Kidney epithelial cell (primary cell): Measurements from ENCODE around the gene ILF3. TPM values are rescaled to one million over a fixed set of nuclear protein-coding genes. Genes with fewer than 3 reads are reported as not detected.

Experiments
- DNase-seq: peaks from one replicate; pipeline ENCODE4 v3.0.0-alpha.2; 2010; ENCODE audit warnings: low read depth
- H3K27me3 ChIP-seq: 2 replicates; pipeline ENCODE4 v1.6.0; 2011; ENCODE audit warnings: low read length; ENCODE audit not compliant: control insufficient read depth, insufficient read depth
- H3K36me3 ChIP-seq: 2 replicates; pipeline ENCODE4 v1.5.1; 2011; ENCODE audit warnings: low read length; ENCODE audit not compliant: control insufficient read depth, insufficient read depth
- H3K4me3 ChIP-seq: 2 replicates; pipeline ENCODE4 v1.5.1; 2011; ENCODE audit warnings: low read depth, mild to moderate bottlenecking, control low read depth, low read length
- total RNA-seq: library from RNA; depleted of rRNA; stranded (reverse); fragments of >200 nt; gene quantifications from 2 replicates; pipeline ENCODE4 v1.2.3, GENCODE V29; 2015
- TF ChIP-seq, protein P1 (sequence below): IDR thresholded peaks from 2 replicates; pipeline ENCODE4 v1.5.1; 2011; ENCODE audit warnings: mild to moderate bottlenecking, moderate library complexity, low read length, control low read depth, inconsistent platforms; ENCODE audit not compliant: insufficient read depth, poor library complexity, severe bottlenecking

The ILF3 gene
- total RNA-seq, 1 donor from 2014 or later, result 160 TPM

DNA sequence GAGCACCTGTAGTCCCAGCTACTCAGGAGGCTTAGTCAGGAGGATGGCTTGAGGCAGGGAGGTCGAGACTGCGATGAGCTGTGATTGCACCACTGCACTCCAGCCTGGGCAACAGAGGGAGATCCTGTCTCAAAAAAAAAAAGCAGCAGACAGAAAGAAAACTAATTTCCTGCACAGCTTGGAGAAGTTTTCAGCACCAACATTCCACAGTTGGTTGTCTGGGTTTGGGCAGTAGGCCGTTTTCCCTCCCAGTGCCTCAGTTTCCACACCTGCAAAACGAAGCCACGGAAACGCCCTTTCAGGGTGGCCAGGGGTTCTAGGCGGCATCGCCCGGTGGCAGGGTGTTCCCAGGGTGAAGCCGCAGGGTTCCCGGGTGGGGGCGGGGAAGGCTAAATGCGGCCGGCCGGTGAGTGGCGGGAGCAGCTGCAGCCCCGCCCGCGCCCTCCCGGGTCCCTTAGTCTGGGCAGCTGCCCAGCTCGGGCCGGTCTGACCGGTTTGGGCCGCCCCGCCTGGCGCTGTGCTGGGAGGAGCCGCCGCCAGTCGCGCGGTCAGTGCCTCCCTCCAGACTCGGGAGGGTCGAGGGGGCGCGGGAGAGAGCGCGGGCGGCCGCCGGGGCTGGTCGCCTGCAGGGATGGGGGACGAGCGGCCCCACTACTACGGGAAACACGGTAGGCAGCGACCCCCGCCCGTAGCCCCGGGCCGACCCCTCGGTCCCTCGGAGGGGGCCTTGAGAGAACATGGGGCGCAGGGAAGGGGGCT lies 29.0 kb upstream of the ILF3 start, which contains the start of gene SLC44A2:
TSS of gene SLC44A2 (plus strand) at position 551 of the 759 bp plus-strand sequence. CDS start at position 632, 81 bp downstream.
- Histone ChIP-seq H3K36me3 (no peaks in the 10 kb centered on the region), H3K27me3 (no peaks in the 10 kb centered on the region), H3K4me3 (peak within 1 kb of the TSS; percentile 65)
- no peak for DNase-seq
- TF ChIP-seq, protein P1, sequence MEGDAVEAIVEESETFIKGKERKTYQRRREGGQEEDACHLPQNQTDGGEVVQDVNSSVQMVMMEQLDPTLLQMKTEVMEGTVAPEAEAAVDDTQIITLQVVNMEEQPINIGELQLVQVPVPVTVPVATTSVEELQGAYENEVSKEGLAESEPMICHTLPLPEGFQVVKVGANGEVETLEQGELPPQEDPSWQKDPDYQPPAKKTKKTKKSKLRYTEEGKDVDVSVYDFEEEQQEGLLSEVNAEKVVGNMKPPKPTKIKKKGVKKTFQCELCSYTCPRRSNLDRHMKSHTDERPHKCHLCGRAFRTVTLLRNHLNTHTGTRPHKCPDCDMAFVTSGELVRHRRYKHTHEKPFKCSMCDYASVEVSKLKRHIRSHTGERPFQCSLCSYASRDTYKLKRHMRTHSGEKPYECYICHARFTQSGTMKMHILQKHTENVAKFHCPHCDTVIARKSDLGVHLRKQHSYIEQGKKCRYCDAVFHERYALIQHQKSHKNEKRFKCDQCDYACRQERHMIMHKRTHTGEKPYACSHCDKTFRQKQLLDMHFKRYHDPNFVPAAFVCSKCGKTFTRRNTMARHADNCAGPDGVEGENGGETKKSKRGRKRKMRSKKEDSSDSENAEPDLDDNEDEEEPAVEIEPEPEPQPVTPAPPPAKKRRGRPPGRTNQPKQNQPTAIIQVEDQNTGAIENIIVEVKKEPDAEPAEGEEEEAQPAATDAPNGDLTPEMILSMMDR, result no peak

DNA sequence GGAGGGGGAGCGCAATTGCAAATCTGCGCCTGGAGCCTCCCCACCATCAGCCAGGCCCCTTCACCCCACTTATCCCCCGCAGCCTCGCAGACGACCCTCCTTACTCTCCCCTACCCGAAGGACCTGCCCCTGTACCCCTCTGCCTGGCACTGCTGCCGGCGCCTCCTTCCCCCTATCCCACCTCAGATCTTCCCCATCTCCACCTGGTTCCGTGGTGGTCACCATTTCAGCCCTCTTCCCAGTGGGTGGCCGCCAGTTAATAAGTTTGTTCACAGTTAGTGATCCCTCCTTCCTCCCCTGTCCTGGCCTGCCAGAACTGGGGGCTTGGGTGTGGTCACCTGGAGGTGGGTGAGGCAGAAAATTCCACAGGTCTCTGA lies 28.4 kb upstream of the ILF3 start:
- no peak for DNase-seq
- no peaks in the 10 kb centered on the region for H3K36me3 ChIP-seq
- no peaks in the 10 kb centered on the region for H3K27me3 ChIP-seq
- H3K4me3 ChIP-seq, result peak overlapping the region; percentile 65
- TF ChIP-seq, protein P1, result no peak

DNA sequence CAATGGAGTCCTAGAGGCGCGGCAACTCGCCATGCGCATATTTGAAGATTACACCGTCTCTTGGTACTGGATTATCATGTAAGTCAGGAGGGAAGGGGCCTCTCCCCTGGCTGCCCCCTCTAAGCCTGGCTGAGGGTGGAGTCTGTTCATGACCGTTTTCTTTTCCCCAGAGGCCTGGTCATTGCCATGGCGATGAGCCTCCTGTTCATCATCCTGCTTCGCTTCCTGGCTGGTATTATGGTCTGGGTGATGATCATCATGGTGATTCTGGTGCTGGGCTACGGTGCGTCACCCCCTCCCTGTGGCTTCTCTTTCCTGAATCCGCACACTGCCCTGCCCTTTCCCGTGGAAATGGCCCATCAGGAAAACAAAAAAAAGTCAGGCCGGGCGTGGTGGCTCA lies 22.3 kb upstream of the ILF3 start:
- TF ChIP-seq, protein P1, result no peak
- DNase-seq, result no peak
- Histone ChIP-seq H3K36me3 (peaks cover 4% of the 10 kb centered on the region), H3K27me3 (no peaks in the 10 kb centered on the region), H3K4me3 (no peak overlapping the region)

DNA sequence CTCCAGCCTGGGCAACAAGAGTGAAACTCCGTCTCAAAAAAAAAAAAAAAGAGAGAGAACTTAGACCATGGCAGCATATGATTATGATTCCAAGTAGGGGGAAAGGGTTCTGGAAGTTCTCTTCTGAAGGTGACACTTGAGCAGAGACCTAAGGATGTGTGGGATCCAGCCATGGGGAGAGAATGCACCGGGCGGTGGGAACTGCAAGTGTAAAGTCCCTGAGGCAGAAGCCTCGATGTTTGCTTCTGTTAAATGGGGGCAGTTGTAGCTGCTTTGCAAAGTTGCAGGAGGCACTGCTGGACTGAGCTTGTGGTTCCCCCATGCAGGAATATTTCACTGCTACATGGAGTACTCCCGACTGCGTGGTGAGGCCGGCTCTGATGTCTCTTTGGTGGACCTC lies 19.7 kb upstream of the ILF3 start:
- H3K27me3 ChIP-seq, result no peaks in the 10 kb centered on the region
- peaks cover 4% of the 10 kb centered on the region for H3K36me3 ChIP-seq
- no peak for DNase-seq
- TF ChIP-seq, protein P1, result no peak
- no peak overlapping the region for H3K4me3 ChIP-seq

DNA sequence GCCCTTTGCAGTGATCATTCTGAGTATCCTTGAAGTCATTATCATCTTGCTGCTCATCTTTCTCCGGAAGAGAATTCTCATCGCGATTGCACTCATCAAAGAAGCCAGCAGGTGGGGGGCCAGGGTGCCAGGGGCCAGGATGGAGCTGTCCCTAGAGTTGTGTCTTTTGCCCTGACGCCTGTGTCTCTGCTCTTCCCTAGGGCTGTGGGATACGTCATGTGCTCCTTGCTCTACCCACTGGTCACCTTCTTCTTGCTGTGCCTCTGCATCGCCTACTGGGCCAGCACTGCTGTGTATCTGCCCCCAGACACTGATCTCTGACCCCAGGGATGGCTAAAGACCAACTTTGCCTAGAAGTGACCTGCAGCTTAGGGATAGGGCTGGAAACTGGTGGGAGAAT lies 19.2 kb upstream of the ILF3 start:
- TF ChIP-seq, protein P1, result no peak
- Histone ChIP-seq H3K4me3 (no peak overlapping the region), H3K27me3 (no peaks in the 10 kb centered on the region), H3K36me3 (peaks cover 4% of the 10 kb centered on the region)
- no peak for DNase-seq
